22Rv1 (cell line): Measurements from ENCODE around the gene BSND.

ENCODE experiments used
- H3K27ac ChIP-seq: fragments of 450-650 bp; 2 replicates; pipeline ENCODE4 v1.5.1; 2017
- CTCF ChIP-seq: fragments of 450-650 bp; IDR thresholded peaks from 2 replicates; pipeline ENCODE4 v1.5.1; 2017; ENCODE audit warnings: mild to moderate bottlenecking
- ZFX ChIP-seq: fragments of 450-650 bp; IDR thresholded peaks from 2 replicates; pipeline ENCODE4 v1.6.1; 2017; ENCODE audit warnings: antibody characterized with exemption, borderline replicate concordance

Gene BSND

GRCh38 chr1:54982739-54983138 is 16.0 kb upstream of the BSND start:
- H3K27ac ChIP-seq = no peak overlapping the region
- TF ChIP-seq ZFX (no peak), CTCF (no peak)

- no peak overlapping the region for H3K27ac ChIP-seq
- TF ChIP-seq CTCF (no peak), ZFX (no peak)
These were observed 14.4 kb upstream of the BSND start for GRCh38 chr1:54984131-54984842.

- no peak for TF ChIP-seq ZFX
- TF ChIP-seq CTCF = no peak
- no peak overlapping the region for H3K27ac ChIP-seq
These were observed 13.2 kb upstream of the BSND start for GRCh38 chr1:54985556-54985955.

GRCh38 chr1:54986025-54986424 is 12.7 kb upstream of the BSND start:
- TF ChIP-seq ZFX = no peak
- TF ChIP-seq CTCF = no peak
- no peak overlapping the region for H3K27ac ChIP-seq

GRCh38 chr1:54986533-54986932 is 12.2 kb upstream of the BSND start:
- no peak overlapping the region for H3K27ac ChIP-seq
- TF ChIP-seq ZFX = no peak
- TF ChIP-seq CTCF = no peak

GRCh38 chr1:54987427-54987826 is 11.3 kb upstream of the BSND start:
- no peak overlapping the region for H3K27ac ChIP-seq
- TF ChIP-seq CTCF = no peak
- TF ChIP-seq ZFX = no peak

- H3K27ac ChIP-seq = no peak overlapping the region
- TF ChIP-seq CTCF (no peak), ZFX (no peak)
These were observed 10.6 kb upstream of the BSND start for GRCh38 chr1:54987919-54988705.
